Activated CD4-positive, alpha-beta T cell treated with anti-CD3 and anti-CD28 coated beads for 48 hours (primary cell): ENCODE measurements around the gene NACC2.

Experiments
- DNase-seq: peaks from one replicate; pipeline ENCODE4 v3.0.0-alpha.2; 2020

NACC2 gene

DNA sequence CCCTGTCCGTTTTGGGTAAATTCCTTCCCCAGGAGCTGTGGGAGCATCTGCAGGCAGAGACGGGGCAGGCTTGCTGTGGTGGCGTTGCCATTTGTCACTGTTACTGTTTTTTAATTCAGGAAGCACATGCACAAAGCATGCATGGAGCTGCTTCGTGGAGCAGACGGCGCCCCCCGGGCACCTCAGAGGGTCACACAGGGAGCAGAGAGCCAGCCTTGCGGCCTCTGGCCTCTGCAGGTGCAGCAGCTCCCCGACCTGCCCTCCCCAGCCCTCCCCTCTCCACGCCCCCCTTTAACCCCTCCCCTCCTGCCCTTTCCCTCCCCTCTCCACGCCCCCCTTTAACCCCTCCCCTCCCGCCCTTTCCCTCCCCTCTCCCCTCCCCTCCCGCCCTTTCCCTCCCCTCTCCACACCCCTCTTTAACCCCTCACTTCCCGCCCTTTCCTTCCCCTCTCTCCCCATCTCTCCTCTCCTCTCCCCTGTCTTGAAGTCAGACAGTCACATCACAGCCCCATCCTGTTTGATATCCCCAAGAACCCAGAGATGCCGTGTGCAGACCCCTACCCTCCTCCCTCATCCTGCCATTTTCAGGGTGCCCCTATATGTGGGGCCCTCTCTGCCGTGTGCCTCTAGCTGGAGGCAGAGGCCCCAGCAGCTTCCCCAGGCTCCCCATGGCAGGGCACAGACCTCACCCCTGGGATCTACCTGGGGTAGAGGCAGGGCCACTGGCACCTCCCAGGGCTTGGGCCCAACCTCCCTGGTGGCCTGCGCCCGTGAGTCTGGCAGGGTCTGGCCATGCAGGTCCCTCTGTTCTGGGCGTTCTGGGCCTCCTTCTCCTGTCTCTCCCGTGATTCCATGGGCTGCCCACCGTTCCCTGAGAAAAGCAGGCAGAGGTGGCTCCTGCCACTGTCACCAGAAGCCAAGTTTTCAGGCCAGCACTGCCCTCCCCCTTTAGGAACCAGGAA lies 104.3 kb downstream of the NACC2 start:
- DNase-seq = peak; percentile 65

DNA sequence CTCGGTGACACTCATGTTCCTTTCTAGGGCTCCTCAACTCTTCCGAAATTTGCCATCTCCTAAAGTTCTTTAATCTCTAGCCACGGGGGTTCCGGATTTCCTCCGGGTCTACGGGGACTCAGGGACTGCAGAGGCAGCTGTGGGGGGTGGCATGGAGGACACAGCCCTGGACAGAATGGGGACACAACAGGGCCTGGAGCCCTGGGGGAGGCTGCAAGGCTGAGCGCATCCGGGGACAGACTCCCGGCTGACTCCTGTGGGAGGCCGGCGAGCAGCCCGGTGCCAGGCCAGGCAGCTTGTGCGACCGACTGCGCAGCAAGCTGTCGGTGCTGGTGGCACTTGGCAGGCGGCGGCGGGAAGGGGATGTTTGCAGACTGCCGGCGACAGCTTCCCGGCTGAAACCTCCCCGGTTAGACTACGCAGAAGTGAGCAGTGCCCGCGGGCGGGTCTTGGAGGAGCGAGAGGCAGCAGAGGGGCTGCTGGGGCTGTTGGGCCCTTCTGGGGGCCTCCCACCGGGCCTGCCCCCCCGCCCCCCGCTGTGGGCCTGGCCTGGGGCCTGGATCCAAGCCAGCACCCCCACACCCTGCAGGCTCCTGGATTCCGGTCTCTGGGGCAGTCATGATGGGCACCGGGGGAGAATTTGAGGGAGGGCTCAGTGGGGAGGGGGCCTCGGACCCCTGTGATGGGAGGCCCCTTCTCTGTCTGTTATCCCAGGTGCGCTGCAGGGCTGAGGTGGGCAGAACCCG lies 105.2 kb downstream of the NACC2 start:
- peak; percentile 39 for DNase-seq

DNA sequence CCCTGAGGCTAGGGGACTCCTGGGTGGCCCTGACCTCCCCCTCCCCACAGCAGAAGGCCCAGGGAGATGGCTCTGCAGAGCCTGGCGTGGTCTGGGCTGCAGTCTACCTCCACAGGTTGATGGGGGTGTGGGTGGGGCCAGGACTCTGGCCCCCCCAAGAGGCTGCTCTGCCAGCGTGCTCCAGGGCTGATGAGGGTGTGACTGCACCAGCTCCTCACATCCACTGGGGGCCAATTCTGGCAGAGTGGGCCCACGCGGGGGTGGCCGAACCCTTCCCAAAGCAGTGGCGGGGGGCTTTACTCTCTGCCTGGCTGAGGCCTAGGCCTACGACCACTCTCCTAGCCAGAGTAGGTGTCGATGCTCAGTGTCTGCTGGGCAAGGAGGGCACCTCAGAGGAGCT lies 105.9 kb downstream of the NACC2 start:
- DNase-seq = no peak

DNA sequence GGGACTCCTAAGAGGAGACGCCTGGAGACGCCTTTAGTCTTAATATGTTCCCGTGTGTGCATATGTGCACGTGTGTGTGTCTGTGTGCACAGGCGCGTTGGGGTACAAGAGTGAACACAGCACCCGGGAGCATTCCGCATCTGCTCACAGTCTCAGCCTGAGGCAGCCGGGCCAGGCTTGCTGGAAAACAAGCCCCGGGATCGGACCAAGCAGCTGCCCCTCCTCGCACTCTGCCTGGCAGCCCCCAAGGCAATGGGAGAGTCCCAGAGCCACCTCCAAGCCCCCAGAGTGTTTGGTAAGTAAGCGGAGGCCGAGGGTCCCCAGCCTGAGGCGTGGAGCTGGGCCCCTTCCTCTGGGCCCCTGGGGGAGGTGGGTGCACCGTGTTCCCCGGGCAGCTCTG lies 106.6 kb downstream of the NACC2 start:
- no peak for DNase-seq

DNA sequence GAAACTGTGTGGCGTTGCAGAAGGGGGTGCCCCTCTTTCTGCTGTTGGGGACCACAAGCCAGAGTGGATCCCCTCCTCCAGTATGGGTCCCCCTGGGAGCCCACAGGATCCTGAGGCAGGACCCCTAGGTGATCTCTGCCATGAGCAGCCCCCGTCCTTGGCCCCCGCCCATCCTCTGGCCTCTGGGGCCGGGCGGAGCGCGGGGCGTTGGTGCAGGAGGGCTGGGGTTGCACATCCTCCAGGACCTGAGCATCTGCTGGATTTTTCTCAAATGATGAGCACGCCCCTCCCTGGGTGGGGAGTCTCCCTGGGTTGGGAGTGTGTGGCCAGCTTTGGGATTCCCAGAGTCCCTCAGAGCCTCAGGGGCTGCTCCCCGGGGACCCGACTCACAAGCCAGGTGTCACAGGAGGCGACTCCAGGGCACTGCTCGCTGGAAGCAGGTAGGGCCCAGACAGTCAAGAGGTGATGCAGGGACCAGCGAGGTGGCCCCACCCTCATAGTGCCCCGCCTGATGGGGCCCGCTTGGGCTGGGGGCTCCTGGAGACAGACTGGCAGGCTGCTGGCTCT lies 107.2 kb downstream of the NACC2 start:
- DNase-seq = no peak

DNA sequence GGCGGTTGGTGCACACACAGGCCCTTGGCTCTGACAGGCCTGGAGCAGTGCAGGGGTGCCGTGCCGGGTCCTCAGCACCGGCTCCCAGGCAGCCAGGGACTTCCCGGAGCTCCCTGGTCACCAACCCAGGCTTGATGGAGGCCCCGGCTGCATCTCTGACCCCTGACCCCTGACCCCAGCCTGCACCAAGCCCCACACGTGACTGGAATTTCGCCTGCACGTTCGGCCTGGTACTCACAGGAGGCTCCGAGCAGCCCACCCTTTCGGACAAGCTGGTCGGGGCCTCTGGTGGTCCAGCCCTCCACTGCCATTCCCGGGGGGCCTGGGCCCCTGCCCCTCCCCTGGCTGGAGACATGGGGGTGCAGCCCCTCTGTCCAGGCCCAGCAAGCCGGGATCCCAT lies 108.5 kb downstream of the NACC2 start:
- DNase-seq = no peak

DNA sequence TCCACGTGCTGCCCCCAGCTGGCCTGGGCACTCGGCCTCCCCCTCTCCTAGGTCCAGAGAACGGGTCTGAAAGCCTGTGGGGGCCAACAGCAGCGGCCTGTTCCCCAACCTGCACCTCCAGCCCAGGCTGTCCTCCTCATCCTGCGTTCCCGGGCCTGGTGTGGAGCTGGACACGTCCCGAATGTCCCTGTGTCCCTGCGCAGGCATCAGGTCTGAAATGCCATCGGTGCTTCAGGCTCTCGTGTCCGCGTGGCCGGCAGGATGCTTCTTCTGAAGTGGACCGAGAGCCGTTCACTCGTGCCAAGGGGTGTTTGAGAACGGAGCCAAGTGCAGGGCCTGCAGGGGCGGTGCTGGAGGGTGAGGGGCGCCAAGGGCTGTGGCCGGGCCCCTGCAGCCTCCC lies 109.2 kb downstream of the NACC2 start:
- no peak for DNase-seq

DNA sequence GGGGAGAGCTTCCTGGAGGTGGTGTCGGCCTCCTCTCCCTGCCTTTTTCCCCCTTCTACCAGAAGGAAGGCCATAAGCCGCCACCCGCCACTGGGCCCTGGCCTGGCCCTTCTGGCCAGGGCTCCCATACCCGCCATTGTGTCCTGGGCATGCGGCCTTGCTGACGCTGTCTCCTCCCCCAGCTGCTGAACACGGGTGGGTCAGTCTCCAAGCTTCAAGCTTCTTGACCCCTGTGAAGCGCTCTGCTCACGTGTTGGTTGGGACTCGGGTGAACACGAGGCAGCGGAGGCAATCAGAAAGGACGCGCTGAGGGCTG lies 109.7 kb downstream of the NACC2 start:
- no peak for DNase-seq

DNA sequence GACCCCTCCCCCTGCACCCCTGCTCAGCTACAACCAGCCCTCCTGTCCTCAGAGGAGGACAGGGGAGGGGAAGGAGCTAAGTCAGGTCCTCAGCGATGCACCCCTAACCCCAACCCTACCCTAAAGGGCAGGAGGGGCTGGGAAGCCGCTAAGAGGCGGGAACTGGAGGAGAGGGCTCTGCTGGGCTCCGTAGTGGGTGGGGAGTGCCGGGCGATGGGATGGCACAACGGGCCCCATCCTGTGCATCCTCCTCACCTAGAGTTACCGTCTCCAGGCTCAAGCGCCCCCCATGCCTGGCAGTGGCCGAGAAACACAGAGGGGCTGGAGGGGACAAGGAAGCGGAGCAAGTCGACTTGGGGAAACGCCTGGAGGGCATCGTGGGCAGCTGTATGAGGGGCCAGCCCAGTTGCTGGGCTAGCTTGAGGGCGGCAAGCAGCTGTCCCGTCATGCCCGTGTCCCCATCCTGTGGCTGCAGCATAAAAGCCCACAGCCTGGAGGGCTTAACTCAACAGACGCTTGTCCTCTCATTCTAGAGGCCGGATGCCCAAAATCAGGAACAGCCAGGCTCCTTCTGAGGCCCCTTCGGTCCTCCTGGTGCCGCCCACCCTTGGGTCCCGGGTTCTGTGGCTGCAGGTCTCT lies 110.9 kb downstream of the NACC2 start:
- no peak for DNase-seq

DNA sequence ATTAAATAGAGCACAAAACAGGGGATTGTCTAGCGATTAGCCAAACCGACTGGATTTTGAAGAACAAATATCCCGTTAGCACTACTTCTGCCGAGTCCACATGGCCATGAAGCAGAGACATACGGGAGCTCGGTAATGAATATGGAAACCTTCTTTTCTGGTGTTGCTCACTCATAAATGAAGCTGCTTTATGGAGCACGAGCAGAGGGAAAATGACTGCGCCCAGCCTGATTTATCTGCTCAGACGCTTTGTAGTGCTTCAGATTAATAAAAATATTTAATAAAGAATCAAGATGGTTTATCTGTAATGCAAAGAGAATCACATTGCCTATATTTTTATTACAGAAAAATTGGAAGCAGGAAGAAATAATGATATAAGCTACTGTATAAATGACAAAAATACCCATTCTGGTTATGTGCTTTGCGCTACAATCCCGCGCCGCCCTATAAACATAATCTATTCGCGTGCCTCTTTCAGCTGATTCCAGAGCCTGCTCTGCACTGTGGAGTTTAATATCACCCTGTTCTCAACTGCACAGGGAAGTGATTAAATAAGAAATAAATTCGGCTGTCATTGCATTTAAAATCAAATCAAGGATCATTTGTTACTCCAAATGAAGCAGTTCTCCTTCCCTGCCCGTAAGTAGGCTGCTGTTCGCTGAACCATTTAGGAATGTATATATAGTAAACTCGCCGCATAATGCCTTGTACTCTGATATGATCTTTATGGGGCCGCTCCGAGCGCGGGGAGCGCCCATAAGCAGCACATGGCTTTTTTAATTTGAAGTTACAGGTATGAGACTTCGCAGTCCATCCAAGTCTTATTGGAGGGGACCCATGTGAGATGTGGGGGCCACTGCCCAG lies 111.6 kb downstream of the NACC2 start:
- no peak for DNase-seq

DNA sequence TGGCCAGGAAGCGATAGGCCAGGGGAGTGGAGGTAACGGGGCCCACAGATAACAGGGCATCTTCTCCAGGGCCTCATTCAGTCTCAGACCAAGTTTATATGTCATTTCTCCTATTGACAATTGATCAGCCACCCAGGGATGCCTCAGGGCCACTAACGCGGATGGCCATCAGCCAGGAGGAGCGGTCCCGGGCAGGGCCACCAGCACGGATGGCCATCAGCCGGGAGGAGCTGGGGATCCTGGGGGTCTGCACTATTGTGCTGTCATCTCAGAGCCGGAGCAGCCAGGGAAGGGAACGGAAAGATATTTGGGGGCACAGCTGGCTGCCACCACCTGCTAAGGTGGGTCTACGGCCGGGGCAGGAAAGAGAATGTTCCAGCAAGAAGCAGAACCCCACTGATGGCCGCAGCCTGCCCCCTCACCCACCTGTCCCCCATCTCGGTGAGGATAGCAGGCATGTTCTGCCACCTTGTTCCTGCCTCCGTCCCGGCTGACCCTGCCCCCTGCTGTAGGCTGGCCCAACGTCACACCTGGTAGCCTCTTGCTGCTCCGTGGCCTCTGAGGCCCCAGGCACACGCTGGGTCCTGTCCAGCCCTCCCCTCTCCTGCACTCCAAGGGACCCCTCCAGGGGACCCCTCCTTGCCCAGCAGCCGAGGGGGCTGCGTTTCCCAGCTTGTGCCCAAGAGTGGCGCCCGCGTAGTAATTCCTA lies 112.4 kb downstream of the NACC2 start:
- DNase-seq = no peak

DNA sequence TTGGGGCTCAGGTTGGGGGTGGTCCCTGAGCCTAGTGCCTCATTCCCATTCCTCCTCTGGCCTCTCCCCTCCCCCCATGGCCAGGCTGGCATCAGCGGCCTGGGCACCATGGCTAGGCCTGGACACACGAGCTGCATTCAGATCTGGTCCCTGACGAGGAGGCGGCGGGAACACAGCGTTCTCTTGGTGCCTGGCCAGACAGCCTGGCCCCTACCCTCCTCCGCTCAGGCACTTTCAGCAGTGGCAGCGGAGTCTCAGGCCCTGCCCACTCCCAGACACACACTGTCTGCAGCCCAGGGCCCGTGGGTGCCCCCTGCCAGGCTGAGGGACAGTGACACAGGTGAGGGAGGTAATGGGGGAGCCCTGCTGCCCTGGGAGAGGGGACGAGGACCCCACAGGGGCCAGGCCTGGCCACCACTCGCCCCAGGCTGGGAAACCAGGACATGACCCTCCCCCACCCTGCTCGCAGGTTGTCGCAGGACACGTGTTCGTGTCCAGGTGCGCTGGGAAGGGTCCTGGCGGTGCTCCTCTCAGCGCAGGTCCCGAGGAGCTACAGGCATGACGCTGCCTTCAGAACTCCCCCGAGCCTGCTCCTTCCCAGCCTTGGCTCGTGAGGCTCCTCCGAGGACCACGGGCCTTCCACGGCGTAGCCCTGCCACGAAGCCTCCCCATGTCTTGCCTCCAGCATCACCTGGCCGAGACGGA lies 114.0 kb downstream of the NACC2 start:
- no peak for DNase-seq

DNA sequence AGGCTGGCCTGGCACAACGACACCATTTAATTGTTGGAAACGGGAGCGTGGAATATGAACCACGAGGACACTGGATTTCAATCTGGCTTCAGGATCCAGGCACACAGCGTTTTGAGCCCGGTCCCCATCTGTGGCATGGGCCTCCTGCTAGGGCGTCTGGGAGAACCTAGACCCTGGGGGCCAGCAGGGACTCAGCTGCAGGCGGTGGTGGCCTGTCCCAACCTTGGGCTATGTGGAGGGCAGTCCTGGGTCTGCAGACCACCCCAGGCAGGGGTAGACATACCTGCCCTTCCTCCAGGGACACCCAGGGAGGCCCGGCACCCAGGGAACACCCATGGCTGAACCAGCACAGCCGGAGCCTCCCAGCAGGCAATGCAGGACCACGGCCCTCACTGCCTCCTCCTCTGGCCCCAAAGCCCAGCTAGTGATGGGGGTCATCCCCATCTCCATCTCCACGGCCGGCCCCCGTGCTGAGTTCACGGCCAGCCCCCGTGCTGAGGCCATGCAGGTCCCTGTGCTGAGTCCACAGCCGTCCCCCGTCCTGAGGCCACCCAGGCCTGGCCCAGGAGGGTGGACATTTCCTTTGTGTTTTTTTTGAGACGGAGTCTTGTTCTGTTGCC lies 115.4 kb downstream of the NACC2 start:
- DNase-seq = no peak

DNA sequence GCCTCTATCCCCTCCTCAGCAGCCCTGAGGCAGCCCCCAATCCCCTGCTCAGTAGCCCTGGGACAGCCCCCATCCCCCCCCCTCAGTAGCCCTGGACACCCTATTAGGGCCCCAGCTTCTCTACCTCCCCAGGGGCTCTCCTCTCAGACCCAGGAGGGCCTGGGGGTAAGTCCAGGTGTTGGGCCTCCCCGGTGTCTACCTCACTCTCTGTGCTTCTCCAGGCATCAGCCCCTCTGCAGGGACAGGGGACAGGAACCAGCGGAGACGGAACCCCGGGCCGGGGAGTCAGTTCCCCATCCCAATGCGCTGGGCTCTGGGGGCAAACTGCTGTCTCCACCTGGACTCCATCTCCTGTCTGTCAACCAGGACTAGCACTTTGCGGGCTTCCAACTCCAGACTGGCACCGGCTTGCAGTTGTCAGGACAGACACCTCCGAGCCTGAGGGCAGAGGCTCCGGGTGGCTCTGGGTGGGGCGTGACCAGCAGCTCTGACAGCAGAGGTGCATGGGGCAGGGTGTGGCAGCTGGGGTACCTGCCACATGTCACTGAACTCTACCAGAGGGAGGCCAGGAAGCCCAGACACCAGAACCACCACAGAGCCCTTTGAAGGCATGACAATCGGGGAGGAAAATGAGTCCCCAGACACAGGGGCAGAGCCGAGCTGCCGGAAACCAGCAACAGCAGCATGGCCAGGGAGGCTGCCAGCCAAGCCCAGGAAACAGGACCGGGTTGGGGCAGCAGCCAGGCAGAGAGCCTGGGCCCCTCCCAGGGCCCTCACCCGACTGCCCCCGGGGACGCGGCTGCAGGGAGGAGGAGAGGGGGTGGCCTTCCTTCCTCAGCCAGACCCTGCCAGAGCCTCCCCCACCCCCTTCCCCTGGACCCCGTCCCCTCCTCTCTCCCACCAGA lies 116.2 kb downstream of the NACC2 start:
- peak; percentile 40 for DNase-seq

DNA sequence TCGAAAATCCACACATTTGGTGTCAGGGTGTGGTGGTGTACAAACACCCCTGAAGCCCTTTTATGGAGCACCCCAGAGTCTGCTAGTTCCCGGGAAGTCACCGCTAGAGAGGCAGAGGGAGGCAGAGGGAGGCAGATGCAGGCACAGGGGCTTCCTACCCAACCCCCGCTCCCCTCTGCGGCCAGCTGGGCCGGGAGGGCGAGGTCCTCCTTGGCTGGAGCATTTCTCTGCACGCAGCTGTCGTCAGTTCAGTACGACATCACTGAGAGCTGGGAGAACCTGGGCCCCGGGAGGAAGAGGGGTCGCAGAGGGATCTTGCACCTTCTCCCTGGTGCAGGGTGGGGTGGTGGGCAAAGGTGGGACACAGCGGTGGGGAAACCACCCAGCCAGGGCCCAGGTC lies 118.1 kb downstream of the NACC2 start:
- DNase-seq = no peak

DNA sequence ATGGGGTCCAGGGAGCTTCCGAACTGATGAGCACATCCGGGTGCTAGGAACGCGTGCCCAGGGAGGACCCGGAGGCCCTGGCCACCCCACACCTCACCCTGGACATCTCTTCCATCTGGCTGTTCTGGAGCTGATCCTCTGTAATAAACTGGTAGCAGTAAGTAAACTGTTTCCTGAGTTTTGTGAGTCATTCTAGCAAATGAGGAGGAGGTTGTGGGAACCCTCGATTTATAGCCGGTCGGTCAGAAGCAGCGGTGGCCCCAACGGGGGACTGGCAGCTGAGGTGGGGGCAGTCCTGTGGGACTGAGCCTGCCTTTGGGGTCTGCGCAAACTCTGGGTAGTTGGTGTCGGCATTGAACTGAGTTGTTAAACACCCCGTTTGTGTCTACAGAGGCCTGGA lies 118.6 kb downstream of the NACC2 start:
- DNase-seq = no peak

DNA sequence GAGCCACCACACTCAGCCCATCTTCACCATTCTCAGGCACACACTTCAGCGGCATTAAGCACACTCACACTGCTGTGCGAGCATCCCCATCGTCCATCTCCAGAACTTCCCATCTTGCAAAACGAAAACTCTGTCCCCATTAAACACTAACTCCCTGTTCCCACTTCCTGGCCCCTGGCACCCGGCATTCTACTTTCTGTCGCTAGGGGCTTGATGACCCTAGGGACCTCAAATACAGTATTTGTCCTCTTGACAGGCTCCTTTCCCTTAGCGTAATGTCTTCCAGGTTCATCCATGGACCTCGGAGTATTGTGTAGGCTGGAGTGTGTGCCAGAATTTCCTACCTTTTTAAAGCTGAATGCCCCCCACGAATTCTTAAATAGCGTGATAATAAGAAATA lies 119.3 kb downstream of the NACC2 start:
- DNase-seq = no peak

DNA sequence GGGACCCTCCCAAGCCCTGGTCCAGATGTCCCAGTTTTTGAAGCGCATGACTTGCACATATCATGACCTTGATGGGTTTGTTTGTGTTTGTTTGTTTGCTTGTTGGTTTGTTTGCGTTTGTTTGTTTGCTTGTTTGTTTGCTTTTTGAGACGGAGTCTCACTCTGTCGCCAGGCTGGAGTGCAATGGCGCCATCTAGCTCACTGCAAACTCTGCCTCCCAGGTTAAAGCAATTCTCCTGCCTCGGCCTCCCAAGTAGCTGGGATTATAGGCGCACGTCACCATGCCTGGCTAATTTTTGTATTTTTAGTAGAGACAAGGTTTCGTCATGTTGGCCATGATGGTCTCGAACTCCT lies 120.9 kb downstream of the NACC2 start:
- no peak for DNase-seq
